GM21529 (cell line): ENCODE data around the gene SERGEF.
A peak's percentile ranks its signal among the peaks of the same experiment; 100 is the strongest.
"Not testable (repeated sequence)": the region's sequence is repeated elsewhere in the genome, so short reads cannot be mapped to it uniquely, and the experiment has no call there.

ENCODE experiments used
- ATAC-seq: cut with Tn5 transposase; IDR thresholded peaks from one replicate; pipeline ENCODE4 v1.9.1; 2021; ENCODE audit not compliant: unreplicated experiment

The SERGEF gene

GRCh38 chr11:18000760-18001159 lies 12.1 kb downstream of the SERGEF start:
- peak; percentile 82 for ATAC-seq

GRCh38 chr11:18000128-18000527 lies 12.7 kb downstream of the SERGEF start:
- not testable (repeated sequence) for ATAC-seq

DNA sequence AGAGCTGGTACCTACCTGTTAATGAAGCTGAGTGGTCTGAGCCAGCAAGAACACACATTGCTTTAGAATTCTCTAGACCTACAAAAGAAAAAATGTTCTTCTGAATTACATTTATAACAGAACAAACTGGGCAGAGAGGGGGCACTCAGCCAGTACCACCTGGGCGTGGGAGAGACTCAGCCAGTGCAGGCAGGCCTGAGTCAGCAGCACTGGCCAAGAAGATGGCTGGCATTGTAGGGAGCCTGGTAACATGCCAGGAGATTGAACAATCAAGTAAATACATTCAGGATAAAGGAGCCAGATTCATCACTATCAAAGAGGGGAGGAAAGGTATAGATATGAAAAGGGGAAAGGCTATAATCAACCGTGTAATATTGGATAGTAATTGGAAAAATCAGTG lies 19.9 kb downstream of the SERGEF start:
- no peak for ATAC-seq

DNA sequence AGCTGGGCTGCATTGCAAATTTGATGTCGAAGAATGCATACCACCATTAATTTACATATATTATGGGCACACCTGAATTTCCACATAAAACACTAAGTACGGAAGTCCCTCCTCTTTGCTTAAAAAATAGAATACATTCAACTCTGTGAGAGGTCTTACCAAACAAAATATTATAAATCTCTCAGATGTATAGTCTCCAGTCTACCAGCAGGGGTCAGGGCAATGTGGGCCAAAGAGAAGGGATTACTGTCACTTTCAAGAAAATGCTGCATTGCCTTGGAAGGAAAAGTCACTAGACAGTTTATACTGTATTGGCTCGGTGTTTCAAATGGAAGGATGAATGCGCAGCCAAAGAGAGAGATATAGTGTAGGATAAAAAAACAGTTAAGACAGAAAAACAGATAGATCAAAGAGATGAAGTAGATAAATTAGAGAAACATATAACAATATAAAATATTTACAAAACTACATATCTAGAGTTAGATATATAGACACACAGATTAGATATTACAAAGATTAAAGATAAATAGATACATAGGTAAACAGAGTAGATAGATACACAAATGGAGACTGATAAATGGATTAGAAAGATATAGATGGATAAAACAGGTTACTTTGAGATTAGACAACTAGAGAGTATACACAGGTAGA lies 20.9 kb downstream of the SERGEF start:
- peak; percentile 98 for ATAC-seq

DNA sequence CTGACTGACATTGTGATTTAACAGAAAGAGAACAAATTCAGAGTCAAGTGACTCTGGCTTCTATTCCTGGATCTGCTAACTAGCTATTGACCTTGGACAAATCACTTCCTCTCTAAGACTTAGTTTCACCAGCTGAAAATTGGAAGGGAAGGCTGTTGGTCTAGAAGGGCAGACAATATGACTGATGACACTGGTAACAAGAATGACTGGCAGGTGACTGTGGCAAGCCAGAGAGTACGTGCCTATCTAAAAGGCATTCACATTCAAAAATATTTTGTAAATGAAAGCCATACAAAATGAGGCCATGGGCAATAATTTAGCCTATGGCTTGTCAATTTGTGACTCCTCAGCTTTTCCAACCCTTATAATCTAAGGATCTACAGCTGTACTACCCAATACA lies 23.5 kb downstream of the SERGEF start:
- no peak for ATAC-seq

GRCh38 chr11:17988465-17988864 lies 24.4 kb downstream of the SERGEF start:
- ATAC-seq = no peak

DNA sequence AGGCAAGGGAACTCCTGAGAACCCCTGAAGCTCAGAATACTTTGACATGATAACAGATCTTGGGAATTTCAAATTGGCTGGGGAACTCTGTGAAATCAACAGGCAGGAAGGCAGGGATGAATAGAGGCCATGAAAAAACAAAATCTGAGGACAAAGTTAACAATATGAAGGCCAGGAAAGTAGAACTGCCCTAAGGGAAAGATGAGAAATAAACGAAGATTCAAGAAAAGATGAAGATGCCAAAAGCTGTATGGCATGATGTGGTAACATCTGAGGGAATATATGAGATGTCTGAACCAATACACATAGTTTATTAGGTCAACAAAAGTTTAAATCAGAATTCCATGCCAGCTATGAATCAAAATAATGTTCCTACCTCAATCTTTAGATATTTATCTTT lies 25.0 kb downstream of the SERGEF start:
- ATAC-seq = no peak

DNA sequence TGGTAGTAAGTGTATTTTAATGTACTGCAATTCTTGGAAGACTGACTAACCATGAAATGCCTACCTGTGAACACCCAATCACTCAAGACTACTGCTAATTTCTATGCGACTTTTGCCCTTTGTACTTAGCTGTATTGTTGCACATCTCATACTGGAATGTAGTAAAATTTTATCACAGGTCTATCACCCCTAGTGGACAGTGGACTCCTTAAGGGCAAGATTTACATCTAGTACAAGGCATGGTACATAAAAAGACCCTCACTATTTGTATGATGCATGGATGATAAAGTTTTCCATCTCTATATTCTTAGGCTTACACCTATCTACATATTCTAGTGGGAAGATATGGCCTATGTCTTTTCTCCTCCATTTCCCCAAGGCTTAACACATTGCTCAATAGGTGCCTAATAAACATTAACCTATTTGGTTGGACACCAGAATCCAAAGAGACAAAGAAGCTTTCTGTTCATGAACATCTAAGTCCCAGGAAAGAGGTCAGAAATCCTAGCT lies 26.1 kb downstream of the SERGEF start:
- no peak for ATAC-seq

DNA sequence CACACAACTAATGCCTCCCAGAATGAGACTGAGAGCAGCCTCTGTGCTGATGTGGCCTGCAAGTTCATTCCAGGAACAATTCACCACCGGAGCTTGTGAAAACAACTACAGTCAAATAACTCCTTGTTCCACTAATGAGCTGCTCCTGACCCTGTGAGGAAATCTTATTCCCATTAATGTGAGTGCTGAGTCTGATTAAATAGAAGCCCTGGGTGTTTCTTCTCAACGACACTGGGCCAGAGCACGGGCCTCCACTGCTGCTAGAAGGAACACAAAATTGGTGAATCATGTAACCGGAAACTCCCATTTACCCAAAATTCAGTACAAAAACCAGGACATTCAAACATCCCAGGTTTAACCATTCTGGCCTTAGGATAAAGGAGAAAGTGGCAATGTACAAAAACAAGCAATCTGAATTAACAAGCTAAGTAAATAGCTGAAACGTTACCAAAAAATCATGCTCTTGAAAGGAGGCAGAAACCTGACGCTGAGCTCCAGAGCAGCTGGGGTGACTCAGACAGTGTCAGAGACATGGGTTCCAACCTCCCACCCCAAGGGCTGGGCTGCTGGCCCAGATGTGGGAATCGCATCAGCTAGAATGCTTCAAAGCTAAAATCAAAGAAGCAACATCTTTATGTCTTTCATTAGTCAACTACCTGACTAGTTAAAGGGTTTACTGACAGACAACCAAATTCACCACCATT lies 26.7 kb downstream of the SERGEF start:
- no peak for ATAC-seq

GRCh38 chr11:17985517-17985916 lies 27.3 kb downstream of the SERGEF start:
- no peak for ATAC-seq

DNA sequence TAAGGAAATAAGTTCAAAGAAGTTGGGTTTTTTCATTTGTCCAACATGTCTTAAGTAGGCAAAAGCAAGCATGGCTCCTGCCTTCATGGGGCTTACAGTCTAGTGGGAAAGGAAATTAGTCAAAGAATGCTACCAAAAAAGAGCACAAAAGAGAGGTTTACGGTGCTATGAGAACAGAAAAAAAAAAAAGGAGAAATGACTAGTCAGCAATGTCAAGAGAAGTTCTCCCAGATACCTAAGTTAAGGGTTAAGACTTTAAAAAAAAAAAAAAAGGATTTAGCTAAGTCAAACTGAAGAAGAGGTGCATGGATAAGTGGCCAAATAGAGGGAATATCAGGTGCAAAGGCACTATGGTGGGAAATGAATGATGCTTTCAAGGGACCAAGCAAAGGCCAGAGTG lies 29.3 kb downstream of the SERGEF start:
- no peak for ATAC-seq

DNA sequence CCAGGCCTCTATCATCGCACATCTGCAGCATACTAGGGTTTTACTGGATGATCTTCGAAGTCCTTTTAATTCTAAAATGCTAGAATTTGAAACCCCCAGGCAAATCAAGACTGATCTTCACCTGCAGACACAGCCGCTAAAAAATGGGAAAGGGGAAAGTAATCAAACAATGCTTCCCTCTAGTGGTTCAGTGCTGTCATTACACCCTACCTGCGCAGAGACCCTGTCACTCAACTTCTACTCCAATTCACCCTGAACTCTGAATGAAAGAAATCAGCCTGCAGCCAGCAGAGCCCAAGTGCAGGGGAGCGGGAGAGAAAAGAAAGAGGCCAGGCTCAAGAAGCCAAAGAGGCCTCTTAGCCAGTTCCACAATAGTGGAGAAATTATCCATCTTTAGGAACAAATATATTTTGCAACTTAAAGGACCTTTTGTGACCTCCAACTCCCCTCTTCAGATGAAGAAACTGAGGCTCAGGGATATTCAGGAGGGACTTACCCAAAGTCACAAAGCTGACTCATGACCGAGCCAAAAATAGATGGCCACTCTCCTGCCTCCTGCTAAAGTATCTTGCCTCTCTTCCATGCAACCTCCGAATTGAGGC lies 33.0 kb downstream of the SERGEF start:
- ATAC-seq = no peak

- peak; percentile 51 for ATAC-seq
Measured at GRCh38 chr11:17978553-17979287, 34.1 kb downstream of the SERGEF start.

- ATAC-seq = no peak
Measured at GRCh38 chr11:17976651-17977050, 36.2 kb downstream of the SERGEF start.

- ATAC-seq = no peak
Measured at GRCh38 chr11:17974246-17974645, 38.6 kb downstream of the SERGEF start.

DNA sequence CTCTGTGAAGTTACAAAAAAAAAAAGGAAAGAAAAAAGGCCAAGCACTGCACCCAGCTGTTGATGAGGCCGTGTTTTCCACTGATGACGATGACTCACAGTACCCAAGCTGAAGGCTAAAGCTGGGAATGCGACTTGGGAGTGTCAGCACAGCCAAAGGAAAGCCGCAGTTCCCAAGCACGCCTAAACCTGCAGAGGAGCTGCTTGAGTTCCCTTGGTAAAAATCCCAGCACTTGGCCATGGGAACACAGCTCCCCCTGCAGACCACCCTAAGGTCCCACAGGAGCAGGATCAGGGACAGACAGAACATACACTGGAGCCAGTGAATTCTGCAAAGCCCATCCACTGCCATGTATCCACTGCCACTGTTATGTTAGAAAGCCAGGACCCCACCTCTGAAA lies 39.9 kb downstream of the SERGEF start:
- ATAC-seq = no peak

DNA sequence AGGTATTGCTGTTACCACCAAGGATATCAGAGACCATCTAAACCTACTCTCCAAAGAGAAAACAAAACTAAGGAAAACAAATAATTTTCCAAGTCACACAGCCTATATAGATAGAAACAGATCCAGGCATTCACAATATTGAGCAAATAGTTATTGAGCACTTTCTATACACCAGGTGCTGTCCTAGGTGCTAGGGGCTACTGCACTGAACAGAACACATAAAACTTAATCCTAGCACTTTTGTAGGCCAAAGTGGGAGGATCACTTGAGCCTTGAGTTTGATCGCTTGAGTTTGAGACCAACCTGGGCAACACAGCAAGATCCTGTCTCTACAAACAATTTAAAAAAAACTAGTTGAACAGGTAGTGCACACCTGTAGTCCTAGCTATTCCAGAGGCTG lies 44.6 kb downstream of the SERGEF start:
- ATAC-seq = no peak

GRCh38 chr11:17967661-17968060 lies 45.2 kb downstream of the SERGEF start:
- no peak for ATAC-seq

DNA sequence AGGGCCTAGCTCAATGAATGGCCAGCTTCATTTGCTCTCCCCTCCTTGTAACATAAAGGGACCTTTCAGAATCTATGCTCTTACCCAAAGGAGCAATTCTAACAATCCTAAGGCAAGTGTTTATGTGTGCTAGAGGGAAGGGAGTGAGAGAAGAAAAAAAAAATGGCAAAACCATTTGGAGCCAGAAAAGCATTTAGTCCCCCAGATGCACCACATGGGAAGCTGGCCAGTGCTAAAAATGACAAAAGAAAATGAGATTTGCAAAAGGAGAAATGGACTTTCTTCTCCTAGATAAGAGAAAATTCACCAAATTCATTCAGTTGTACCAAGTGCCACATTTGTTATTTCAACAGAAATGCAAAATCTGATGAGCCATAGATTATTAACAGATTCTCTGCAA lies 52.8 kb downstream of the SERGEF start:
- no peak for ATAC-seq

- no peak for ATAC-seq
Measured at GRCh38 chr11:17958446-17958845, 54.4 kb downstream of the SERGEF start.

- no peak for ATAC-seq
Measured at GRCh38 chr11:17954395-17955252, 58.2 kb downstream of the SERGEF start.
